Measurements from ENCODE around the gene CCNB2. TPM values are rescaled to one million over a fixed set of nuclear protein-coding genes. Genes with fewer than 3 reads are reported as not detected.
"Not testable (repeated sequence)": the region's sequence is repeated elsewhere in the genome, so short reads cannot be mapped to it uniquely, and the experiment has no call there.

The CCNB2 gene
- total RNA-seq, 2 experiments from 2014 or later: 72.1 to 75.9 TPM

DNA sequence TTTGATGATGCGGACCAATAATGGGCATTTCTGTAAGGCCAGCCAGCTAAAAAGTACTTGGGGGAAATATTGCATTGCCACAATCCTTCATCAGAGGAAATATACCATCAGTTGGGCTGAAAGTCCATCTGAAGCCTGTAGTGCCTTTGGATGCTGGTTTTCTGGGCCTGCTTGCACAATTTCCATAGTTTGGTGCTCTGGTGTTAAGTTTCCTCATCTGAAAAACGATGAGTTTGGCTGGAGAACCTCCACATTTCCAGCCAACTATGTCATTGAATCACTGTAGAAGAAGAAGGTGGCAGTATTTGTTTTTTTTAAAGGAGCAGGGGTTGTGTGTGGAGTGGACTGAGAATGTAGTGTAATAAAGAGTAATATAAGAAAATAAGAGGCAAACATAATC, 10.1 kb downstream of the CCNB2 start:
- Mint-ChIP-seq H3K27me3 (no peaks in the 10 kb centered on the region), H3K4me3 (no peak overlapping the region), H3K27ac (no peak overlapping the region), H3K9me3 (no peaks in the 10 kb centered on the region), H3K36me3 (peaks cover 61% of the 10 kb centered on the region), H3K4me1 (peaks cover 12% of the 10 kb centered on the region)
- DNase-seq (no peak), ATAC-seq (ENCODE audit: low read depth) (no peak)
- POLR2A ChIA-PET: interaction anchor here (0.5 kb wide), 2 partner anchors 66 to 179 kb away, joined by 3 read pairs; no protein-coding TSS in a partner anchor

DNA sequence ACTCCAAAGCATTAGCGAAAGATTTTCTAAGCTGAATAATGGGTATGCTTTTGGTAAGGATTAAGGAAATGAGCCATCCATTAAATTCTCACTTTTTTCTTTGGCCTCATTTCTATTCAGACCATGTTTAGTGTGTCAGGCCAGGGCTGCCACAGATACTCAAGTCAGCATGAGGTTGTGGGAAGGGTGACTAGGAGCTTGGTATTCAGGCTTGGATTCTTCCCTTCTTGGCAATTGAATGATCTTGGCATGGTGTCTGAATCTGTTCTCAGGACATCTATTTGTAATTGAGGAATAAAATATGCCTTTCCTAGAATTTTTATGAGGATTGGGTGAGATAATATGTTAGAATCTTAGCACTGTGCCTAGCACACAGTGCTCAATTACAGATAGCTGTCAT, 11.2 kb downstream of the CCNB2 start:
- no peak for ATAC-seq (ENCODE audit: low read depth)
- no peak overlapping the region for H3K4me3 Mint-ChIP-seq
- H3K4me1 Mint-ChIP-seq: peaks cover 6% of the 10 kb centered on the region
- H3K36me3 Mint-ChIP-seq: peaks cover 63% of the 10 kb centered on the region
- H3K27me3 Mint-ChIP-seq: no peaks in the 10 kb centered on the region
- POLR2A ChIA-PET: interaction anchor here (0.6 to 0.8 kb wide), 4 partner anchors 9 to 227 kb away, joined by 3 to 5 read pairs (median 3); no protein-coding TSS in a partner anchor
- H3K9me3 Mint-ChIP-seq: no peaks in the 10 kb centered on the region
- DNase-seq: no peak
- no peak overlapping the region for H3K27ac Mint-ChIP-seq

- no peaks in the 10 kb centered on the region for H3K27me3 Mint-ChIP-seq
- H3K36me3 Mint-ChIP-seq: peaks cover 62% of the 10 kb centered on the region
- no peaks in the 10 kb centered on the region for H3K9me3 Mint-ChIP-seq
- H3K4me1 Mint-ChIP-seq: peaks cover 4% of the 10 kb centered on the region
- H3K4me3 Mint-ChIP-seq: no peak overlapping the region
- POLR2A ChIA-PET: no interaction called here
- H3K27ac Mint-ChIP-seq: no peak overlapping the region
- ATAC-seq (ENCODE audit: low read depth): no peak
- DNase-seq: no peak
Measured at GRCh38 chr15:59116771-59117170, 11.8 kb downstream of the CCNB2 start.

DNA sequence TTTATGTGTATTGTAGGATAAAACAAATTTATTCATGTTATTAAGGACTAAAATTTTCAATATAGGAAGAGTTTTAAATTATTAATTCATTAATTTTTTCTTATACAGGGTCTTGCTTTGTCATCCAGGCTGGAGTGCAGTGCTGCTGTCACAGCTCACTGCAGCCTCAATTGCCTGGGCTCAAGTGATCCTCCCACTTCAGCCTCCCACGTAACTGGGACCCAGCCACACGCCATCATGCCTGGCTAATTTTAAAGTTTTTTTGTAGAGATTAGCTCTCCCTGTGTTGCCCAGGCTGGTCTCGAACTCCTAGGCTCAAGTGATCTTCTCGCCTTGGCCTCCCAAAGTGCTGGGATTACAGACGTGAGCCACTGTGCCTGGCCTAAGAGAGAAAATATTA, 14.7 kb downstream of the CCNB2 start:
- no peak for DNase-seq
- H3K4me3 Mint-ChIP-seq: no peak overlapping the region
- peaks cover 6% of the 10 kb centered on the region for H3K4me1 Mint-ChIP-seq
- H3K27me3 Mint-ChIP-seq: no peaks in the 10 kb centered on the region
- H3K9me3 Mint-ChIP-seq: no peaks in the 10 kb centered on the region
- ATAC-seq (ENCODE audit: low read depth): no peak
- POLR2A ChIA-PET: no interaction called here
- H3K36me3 Mint-ChIP-seq: peaks cover 74% of the 10 kb centered on the region
- H3K27ac Mint-ChIP-seq: no peak overlapping the region

GRCh38 chr15:59120937-59121336, 16.0 kb downstream of the CCNB2 start:
- H3K9me3 Mint-ChIP-seq: peaks cover 3% of the 10 kb centered on the region
- ATAC-seq (ENCODE audit: low read depth): no peak
- H3K27me3 Mint-ChIP-seq: no peaks in the 10 kb centered on the region
- H3K27ac Mint-ChIP-seq: no peak overlapping the region
- peaks cover 74% of the 10 kb centered on the region for H3K36me3 Mint-ChIP-seq
- peaks cover 3% of the 10 kb centered on the region for H3K4me1 Mint-ChIP-seq
- no peak for DNase-seq
- POLR2A ChIA-PET: no interaction called here
- no peak overlapping the region for H3K4me3 Mint-ChIP-seq

GRCh38 chr15:59124261-59124660, 19.3 kb downstream of the CCNB2 start:
- no peak for DNase-seq
- H3K27ac Mint-ChIP-seq: no peak overlapping the region

GRCh38 chr15:59125683-59126082, 20.7 kb downstream of the CCNB2 start:
- H3K4me3 Mint-ChIP-seq; ATAC-seq (ENCODE audit: low read depth); H3K27me3 Mint-ChIP-seq; POLR2A ChIA-PET; DNase-seq; H3K27ac Mint-ChIP-seq: not testable (repeated sequence)
- Mint-ChIP-seq H3K9me3 (peaks cover 26% of the 10 kb centered on the region), H3K36me3 (peaks cover 87% of the 10 kb centered on the region), H3K4me1 (peaks cover 14% of the 10 kb centered on the region)

More at GRCh38 chr15:59124261-59124660, 19.3 kb downstream of the CCNB2 start:
- H3K36me3 Mint-ChIP-seq: peaks cover 80% of the 10 kb centered on the region
- peaks cover 14% of the 10 kb centered on the region for H3K9me3 Mint-ChIP-seq
- no peak overlapping the region for H3K4me3 Mint-ChIP-seq
- peaks cover 14% of the 10 kb centered on the region for H3K4me1 Mint-ChIP-seq
- ATAC-seq (ENCODE audit: low read depth): no peak
- H3K27me3 Mint-ChIP-seq: no peaks in the 10 kb centered on the region
- POLR2A ChIA-PET: no interaction called here

DNA sequence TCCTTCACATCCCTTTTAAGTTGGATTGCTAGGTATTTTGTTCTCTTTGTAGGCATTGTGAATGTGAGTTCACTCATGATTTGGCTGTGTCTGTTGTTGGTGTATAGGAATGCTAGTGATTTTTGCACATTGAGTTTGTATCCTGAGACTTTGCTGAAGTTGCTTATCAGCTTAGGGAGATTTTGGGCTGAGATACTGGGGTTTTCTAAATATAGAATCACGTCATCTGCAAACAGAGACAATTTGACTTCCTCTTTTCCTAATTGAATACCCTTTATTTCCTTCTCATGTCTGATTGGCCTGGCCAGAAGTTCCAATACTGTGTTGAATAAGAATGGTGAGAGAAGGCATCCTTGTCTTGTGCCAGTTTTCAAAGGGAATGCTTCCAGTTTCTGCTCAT, 22.3 kb downstream of the CCNB2 start:
- DNase-seq; H3K27me3 Mint-ChIP-seq; POLR2A ChIA-PET; ATAC-seq (ENCODE audit: low read depth); H3K4me3 Mint-ChIP-seq; H3K27ac Mint-ChIP-seq: not testable (repeated sequence)
- peaks cover 14% of the 10 kb centered on the region for H3K4me1 Mint-ChIP-seq
- peaks cover 26% of the 10 kb centered on the region for H3K9me3 Mint-ChIP-seq
- H3K36me3 Mint-ChIP-seq: peaks cover 91% of the 10 kb centered on the region

GRCh38 chr15:59131456-59131855, 26.5 kb downstream of the CCNB2 start:
- Mint-ChIP-seq H3K27ac (no peak overlapping the region), H3K36me3 (peaks cover 84% of the 10 kb centered on the region), H3K9me3 (peaks cover 23% of the 10 kb centered on the region), H3K27me3 (no peaks in the 10 kb centered on the region), H3K4me1 (peaks cover 11% of the 10 kb centered on the region), H3K4me3 (no peak overlapping the region)
- ATAC-seq (ENCODE audit: low read depth) (no peak), DNase-seq (no peak)
- POLR2A ChIA-PET: no interaction called here

DNA sequence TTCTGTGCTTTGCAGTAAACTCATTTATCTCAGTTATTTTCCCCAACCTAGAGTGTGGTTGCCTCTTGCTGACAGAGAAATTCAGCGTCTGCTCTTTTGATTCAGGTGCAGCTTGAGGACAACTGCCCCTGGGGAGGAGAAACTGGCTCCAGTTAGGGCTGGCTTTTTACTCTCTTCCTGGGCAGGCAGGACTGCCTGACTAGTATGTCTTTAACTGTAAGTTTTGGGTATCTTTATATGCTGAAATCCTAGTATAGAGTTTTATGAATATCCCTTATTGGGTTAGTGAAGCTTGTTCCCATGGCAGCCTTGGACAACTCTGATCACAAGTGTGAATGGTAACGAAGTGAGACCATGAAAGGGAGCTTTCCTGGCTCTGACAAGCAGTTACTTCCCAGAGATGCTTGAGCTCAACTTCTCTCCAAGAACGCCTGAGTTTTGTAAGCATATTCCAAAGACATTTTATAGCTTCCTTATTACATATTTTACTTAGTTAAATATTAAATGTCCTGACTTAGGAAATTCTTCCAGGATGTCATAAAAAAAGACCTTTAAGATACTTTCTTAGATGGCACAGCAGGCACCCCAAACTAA, 27.1 kb downstream of the CCNB2 start:
- POLR2A ChIA-PET: no interaction called here
- peaks cover 12% of the 10 kb centered on the region for H3K4me1 Mint-ChIP-seq
- H3K27ac Mint-ChIP-seq: no peak overlapping the region
- ATAC-seq (ENCODE audit: low read depth) (no peak), DNase-seq (no peak)
- H3K4me3 Mint-ChIP-seq: no peak overlapping the region
- H3K9me3 Mint-ChIP-seq: peaks cover 22% of the 10 kb centered on the region
- peaks cover 81% of the 10 kb centered on the region for H3K36me3 Mint-ChIP-seq
- H3K27me3 Mint-ChIP-seq: no peaks in the 10 kb centered on the region

DNA sequence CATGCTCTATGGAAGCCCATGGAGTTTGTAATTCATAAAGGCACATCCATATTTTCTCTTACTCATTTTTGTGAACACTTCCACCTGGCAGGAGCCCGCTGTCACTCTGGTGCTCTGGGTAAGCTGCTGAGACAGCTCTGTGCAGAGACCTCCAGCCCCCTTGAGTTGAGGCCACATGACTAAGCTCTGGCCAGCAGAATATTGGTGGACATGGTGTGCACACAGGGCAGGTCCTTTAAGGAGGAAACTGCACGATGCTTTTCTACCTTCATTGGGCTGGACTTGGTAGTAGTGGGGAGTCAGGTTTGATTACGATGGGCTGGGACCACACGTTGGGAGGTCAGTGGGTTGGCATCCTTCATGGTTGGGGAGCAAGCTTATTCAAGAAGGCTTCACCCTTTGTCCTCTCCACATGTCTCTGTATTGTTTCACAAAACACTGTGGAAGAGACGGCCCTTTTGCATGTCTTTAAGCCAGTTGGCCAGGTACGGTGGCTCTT, 29.0 kb downstream of the CCNB2 start:
- peaks cover 78% of the 10 kb centered on the region for H3K36me3 Mint-ChIP-seq
- H3K9me3 Mint-ChIP-seq: peaks cover 14% of the 10 kb centered on the region

GRCh38 chr15:59137566-59137965, 32.6 kb downstream of the CCNB2 start:
- Mint-ChIP-seq H3K4me3 (peak overlapping the region; percentile 1), H3K9me3 (no peaks in the 10 kb centered on the region), H3K27me3 (no peaks in the 10 kb centered on the region), H3K27ac (peak overlapping the region; percentile 46), H3K4me1 (peaks cover 26% of the 10 kb centered on the region), H3K36me3 (peaks cover 61% of the 10 kb centered on the region)
- no peak for DNase-seq
- POLR2A ChIA-PET: interaction anchor here (1.4 kb wide), 1 partner anchor 149 kb away, joined by 4 read pairs; no protein-coding TSS in a partner anchor
- ATAC-seq (ENCODE audit: low read depth): no peak

More for the DNA sequence above, 29.0 kb downstream of the CCNB2 start:
- DNase-seq (no peak), ATAC-seq (ENCODE audit: low read depth) (no peak)
- no peaks in the 10 kb centered on the region for H3K27me3 Mint-ChIP-seq
- POLR2A ChIA-PET: no interaction called here
- peaks cover 20% of the 10 kb centered on the region for H3K4me1 Mint-ChIP-seq
- H3K27ac Mint-ChIP-seq: no peak overlapping the region
- no peak overlapping the region for H3K4me3 Mint-ChIP-seq

DNA sequence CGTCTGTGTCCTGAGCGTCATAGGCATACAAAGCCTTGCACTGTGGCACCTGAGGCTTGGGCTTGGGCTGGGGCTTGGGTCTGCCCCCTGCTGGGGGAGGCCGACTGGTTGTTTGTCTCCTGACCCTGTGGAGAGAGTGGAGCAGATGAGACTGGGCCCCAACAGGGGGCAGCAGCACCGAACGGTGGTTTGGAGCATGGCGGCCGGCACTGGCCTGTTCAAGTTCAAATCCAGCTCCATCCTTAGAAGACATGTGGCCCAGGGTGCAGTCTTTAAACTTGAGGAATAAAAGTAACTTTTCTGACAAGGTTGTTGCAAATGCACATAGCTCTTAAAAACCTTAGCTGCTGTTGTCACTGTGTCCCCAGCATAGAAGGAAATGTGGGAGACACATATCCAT, 33.3 kb downstream of the CCNB2 start:
- ATAC-seq (ENCODE audit: low read depth) (peak; percentile 87), DNase-seq (peak; percentile 66)
- H3K4me1 Mint-ChIP-seq: peaks cover 26% of the 10 kb centered on the region
- H3K36me3 Mint-ChIP-seq: peaks cover 57% of the 10 kb centered on the region
- no peak overlapping the region for H3K4me3 Mint-ChIP-seq
- H3K27ac Mint-ChIP-seq: peak overlapping the region; percentile 31
- H3K9me3 Mint-ChIP-seq: no peaks in the 10 kb centered on the region
- no peaks in the 10 kb centered on the region for H3K27me3 Mint-ChIP-seq
- POLR2A ChIA-PET: no interaction called here

DNA sequence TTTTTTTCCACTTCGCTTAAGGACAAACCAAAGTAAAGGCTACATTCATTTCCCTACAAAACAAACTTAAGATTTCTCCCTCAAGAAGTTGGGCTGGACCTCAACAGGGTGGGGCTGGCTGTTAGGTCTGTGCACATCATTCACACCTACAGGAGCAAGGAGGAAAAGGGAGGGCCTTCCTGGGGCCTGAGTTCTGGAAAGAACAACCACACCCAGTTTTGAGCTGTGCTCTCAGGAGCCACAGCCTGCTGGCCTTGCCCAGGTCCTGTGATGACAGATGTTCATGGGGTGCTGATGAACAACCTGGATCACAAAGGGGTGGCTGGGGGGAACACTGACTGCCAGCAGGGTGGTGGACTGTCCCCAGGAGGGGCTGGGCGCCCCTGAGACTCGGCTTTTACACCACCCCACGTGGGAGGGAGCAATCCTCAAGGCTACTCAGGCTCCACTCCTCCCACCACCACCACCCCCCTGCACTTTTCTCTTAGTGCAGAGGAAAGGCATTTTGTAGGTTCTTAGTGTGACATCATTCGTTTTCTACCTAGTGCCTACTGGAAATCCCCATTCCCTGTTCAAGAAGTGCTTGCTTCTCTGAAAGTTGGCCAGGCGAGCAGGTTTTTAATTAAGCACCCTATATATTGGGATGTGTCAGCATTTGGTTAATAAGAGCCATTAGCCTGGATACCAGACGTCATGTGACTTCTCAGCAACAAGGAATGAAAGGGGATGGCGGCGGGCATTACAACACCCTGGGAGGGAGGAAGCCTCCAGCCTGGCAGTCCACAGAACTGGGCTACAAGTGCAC, 35.7 kb downstream of the CCNB2 start:
- DNase-seq (no peak), ATAC-seq (ENCODE audit: low read depth) (no peak)
- H3K4me1 Mint-ChIP-seq: peaks cover 26% of the 10 kb centered on the region
- POLR2A ChIA-PET: no interaction called here
- H3K27me3 Mint-ChIP-seq: no peaks in the 10 kb centered on the region
- H3K4me3 Mint-ChIP-seq: no peak overlapping the region
- peaks cover 41% of the 10 kb centered on the region for H3K36me3 Mint-ChIP-seq
- no peak overlapping the region for H3K27ac Mint-ChIP-seq
- H3K9me3 Mint-ChIP-seq: no peaks in the 10 kb centered on the region
